H9 (cell line): ENCODE data around the gene FAM156A. TPM values are rescaled to one million over a fixed set of nuclear protein-coding genes. Genes with fewer than 3 reads are reported as not detected.
"Not testable (repeated sequence)": the region's sequence is repeated elsewhere in the genome, so short reads cannot be mapped to it uniquely, and the experiment has no call there.

Experiments used
- DNase-seq: peaks from one replicate; pipeline ENCODE4 v3.0.0-alpha.2; 2017
- H2AFZ ChIP-seq: one replicate; pipeline ENCODE4 v1.6.1; 2013; ENCODE audit warnings: mild to moderate bottlenecking, low read length, control low read depth, moderate library complexity
- H2AK5ac ChIP-seq: 2 replicates; pipeline ENCODE4 v1.6.1; 2013; ENCODE audit warnings: low read length, control low read depth, mixed read lengths; ENCODE audit not compliant: insufficient read length
- H2BK120ac ChIP-seq: one replicate; pipeline ENCODE4 v1.6.1; 2013; ENCODE audit warnings: low read depth, mild to moderate bottlenecking, low read length, control low read depth, inconsistent platforms; ENCODE audit not compliant: poor library complexity, severe bottlenecking
- H2BK12ac ChIP-seq: 2 replicates; pipeline ENCODE4 v1.6.1; 2013; ENCODE audit warnings: low read length, control low read depth, mixed read lengths, low read depth; ENCODE audit not compliant: insufficient read length
- H2BK15ac ChIP-seq: 2 replicates; pipeline ENCODE4 v1.6.1; 2013; ENCODE audit warnings: low read depth, low read length, control low read depth
- H2BK20ac ChIP-seq: one replicate; pipeline ENCODE4 v1.6.1; 2013; ENCODE audit warnings: low read depth, mild to moderate bottlenecking, low read length, control low read depth, inconsistent platforms; ENCODE audit not compliant: poor library complexity, severe bottlenecking
- H2BK5ac ChIP-seq: 2 replicates; pipeline ENCODE4 v1.6.1; 2013; ENCODE audit warnings: low read length, control low read depth, mixed read lengths; ENCODE audit not compliant: insufficient read length
- H3K14ac ChIP-seq: 2 replicates; pipeline ENCODE4 v1.6.1; 2013; ENCODE audit warnings: low read length, control low read depth; ENCODE audit not compliant: insufficient read depth
- H3K18ac ChIP-seq: 2 replicates; pipeline ENCODE4 v1.6.1; 2013; ENCODE audit warnings: low read depth, mild to moderate bottlenecking, mixed read lengths, low read length, control low read depth; ENCODE audit not compliant: insufficient read length
- H3K23ac ChIP-seq: 2 replicates; pipeline ENCODE4 v1.6.1; 2013; ENCODE audit warnings: low read length, control low read depth, mixed read lengths, low read depth; ENCODE audit not compliant: insufficient read length
- H3K23me2 ChIP-seq: 2 replicates; pipeline ENCODE4 v1.6.1; 2013; ENCODE audit warnings: low read depth, mild to moderate bottlenecking, mixed read lengths, low read length, control low read depth; ENCODE audit not compliant: insufficient read length, poor library complexity, severe bottlenecking
- H3K27ac ChIP-seq: 2 replicates; pipeline ENCODE4 v1.5.1; 2013; ENCODE audit warnings: low read length, control low read depth, mixed read lengths, low read depth; ENCODE audit not compliant: insufficient read length
- H3K27me3 ChIP-seq: 2 replicates; pipeline ENCODE4 v1.6.1; 2013; ENCODE audit warnings: low read length, control low read depth, inconsistent platforms; ENCODE audit not compliant: insufficient read depth
- H3K4ac ChIP-seq: 2 replicates; pipeline ENCODE4 v1.6.1; 2013; ENCODE audit warnings: low read depth, mild to moderate bottlenecking, control low read depth, inconsistent platforms, low read length, moderate library complexity
- H3K4me1 ChIP-seq: 2 replicates; pipeline ENCODE4 v1.6.1; 2013; ENCODE audit warnings: low read length, control low read depth, inconsistent platforms; ENCODE audit not compliant: insufficient read depth
- H3K4me2 ChIP-seq: 2 replicates; pipeline ENCODE4 v1.6.1; 2013; ENCODE audit warnings: low read length, control low read depth, mixed read lengths; ENCODE audit not compliant: insufficient read length, insufficient read depth
- H3K56ac ChIP-seq: 2 replicates; pipeline ENCODE4 v1.6.1; 2013; ENCODE audit warnings: low read depth, mild to moderate bottlenecking, mixed read lengths, low read length, control low read depth; ENCODE audit not compliant: insufficient read length
- H3K79me1 ChIP-seq: 2 replicates; pipeline ENCODE4 v1.6.1; 2013; ENCODE audit warnings: low read depth, mild to moderate bottlenecking, moderate library complexity, low read length, control low read depth, inconsistent platforms; ENCODE audit not compliant: insufficient read depth, poor library complexity, severe bottlenecking
- H3K79me2 ChIP-seq: 2 replicates; pipeline ENCODE4 v1.6.1; 2013; ENCODE audit warnings: low read length, control low read depth, inconsistent platforms; ENCODE audit not compliant: insufficient read depth
- H3K9ac ChIP-seq: 2 replicates; pipeline ENCODE4 v1.6.1; 2013; ENCODE audit warnings: low read length, control low read depth, mixed read lengths; ENCODE audit not compliant: insufficient read length; ENCODE audit errors: extremely low read depth
- H3K9me3 ChIP-seq: one replicate; pipeline ENCODE4 v1.6.1; 2013; ENCODE audit warnings: low read depth, low read length, inconsistent platforms; ENCODE audit not compliant: control insufficient read depth
- H3T11ph ChIP-seq: one replicate; pipeline ENCODE4 v1.6.1; 2013; ENCODE audit warnings: mild to moderate bottlenecking, low read length, control low read depth, inconsistent platforms
- H4K20me1 ChIP-seq: one replicate; pipeline ENCODE4 v1.6.1; 2013; ENCODE audit not compliant: control insufficient read depth, insufficient read length, insufficient read depth
- H4K5ac ChIP-seq: 2 replicates; pipeline ENCODE4 v1.6.1; 2013; ENCODE audit warnings: low read depth, mild to moderate bottlenecking, mixed read lengths, low read length, control low read depth; ENCODE audit not compliant: insufficient read length
- H4K8ac ChIP-seq: replicated peaks from 2 replicates; pipeline ENCODE4 v1.6.1; 2013; ENCODE audit warnings: low read length, control low read depth, mixed read lengths, low read depth; ENCODE audit not compliant: insufficient read length
- H4K91ac ChIP-seq: 2 replicates; pipeline ENCODE4 v1.6.1; 2013; ENCODE audit warnings: low read depth, mild to moderate bottlenecking, moderate library complexity, mixed read lengths, low read length, control low read depth; ENCODE audit not compliant: insufficient read length
- H3K27ac Mint-ChIP-seq, 3 experiments: 2 replicates in 2 of 3; 3 replicates in 1 of 3; pipeline ENCODE4 v1.8.0; 2020 to 2021; ENCODE audit warnings: mixed read lengths in 3 of 3, mild to moderate bottlenecking in 1 of 3, moderate library complexity in 1 of 3
- H3K27me3 Mint-ChIP-seq: 2 replicates; pipeline ENCODE4 v1.8.0; 2021; ENCODE audit warnings: low read depth, mild to moderate bottlenecking, moderate library complexity, mixed read lengths
- H3K36me3 Mint-ChIP-seq, 3 experiments: 2 replicates in 2 of 3; 3 replicates in 1 of 3; pipeline ENCODE4 v1.8.0; 2020 to 2021; ENCODE audit warnings: low read depth in 3 of 3, mixed read lengths in 3 of 3; ENCODE audit not compliant: insufficient read depth in 1 of 3
- H3K4me1 Mint-ChIP-seq, 2 experiments: 2 replicates each; pipeline ENCODE4 v1.8.0; 2020; ENCODE audit warnings: mixed read lengths in 2 of 2
- H3K4me3 Mint-ChIP-seq, 2 experiments: 2 replicates in 1 of 2; 3 replicates in 1 of 2; pipeline ENCODE4 v1.8.0; 2020 to 2021; ENCODE audit warnings: mild to moderate bottlenecking in 2 of 2, mixed read lengths in 2 of 2, moderate library complexity in 1 of 2
- H3K9me3 Mint-ChIP-seq, 2 experiments: 2 replicates in 1 of 2; 3 replicates in 1 of 2; pipeline ENCODE4 v1.8.0; 2020; ENCODE audit warnings: mild to moderate bottlenecking in 2 of 2, mixed read lengths in 2 of 2, moderate library complexity in 1 of 2
- CTCF ChIP-seq: fragments of 200-600 bp; sonication (generic); conservative IDR thresholded peaks from 3 replicates; pipeline ENCODE4 v1.8.0; 2021; ENCODE audit warnings: antibody characterized with exemption, mild to moderate bottlenecking
- WGBS: extraction: QIAGEN DNeasy Blood & Tissue Kit; methylation state at CpG from one replicate; pipeline ENCODE4 v1.1.7; 2013; ENCODE audit warnings: missing lambda C conversion rate, low lambda C conversion rate, mixed read lengths; ENCODE audit not compliant: insufficient read length; ENCODE audit errors: extremely low coverage; 5-methylcytosine and 5-hydroxymethylcytosine counted together
- total RNA-seq: library from RNA; stranded (reverse); gene quantifications from 2 replicates; pipeline ENCODE4 v1.2.1, GENCODE V29; 2021

The FAM156A gene
- total RNA-seq, 1 experiment from 2014 or later = 15.7 TPM

DNA sequence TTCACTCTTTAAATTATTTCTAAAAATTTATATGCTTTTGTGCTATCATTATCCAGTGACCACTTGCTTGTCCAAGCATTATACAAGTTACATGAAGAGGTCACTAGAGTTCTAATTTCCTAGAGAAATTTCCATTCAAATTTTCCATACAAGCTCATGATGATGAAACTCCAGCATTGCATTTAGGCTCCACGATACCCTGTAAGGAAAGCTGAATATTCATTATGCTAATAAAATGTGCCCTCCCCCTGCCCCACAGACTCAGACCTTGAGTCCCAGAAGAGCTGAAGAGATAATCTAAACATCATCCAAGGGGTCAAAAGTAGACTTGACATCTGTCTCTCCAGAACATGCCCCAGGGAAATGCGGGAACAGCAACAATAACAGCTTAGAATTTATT, 19.6 kb upstream of the FAM156A start:
- no peak overlapping the region for H2BK12ac ChIP-seq
- H3K27ac ChIP-seq = no peak overlapping the region
- H2BK120ac ChIP-seq = no peak overlapping the region
- no peak overlapping the region for H3T11ph ChIP-seq
- H3K23ac ChIP-seq = no peak overlapping the region
- H4K20me1 ChIP-seq = no peaks in the 10 kb centered on the region
- peaks cover 66 to 68% of the 10 kb centered on the region in 2 experiments for H3K9me3 Mint-ChIP-seq
- H3K9ac ChIP-seq = no peak overlapping the region
- no peak overlapping the region for H3K18ac ChIP-seq
- H3K4me1 Mint-ChIP-seq = peaks cover 7 to 12% of the 10 kb centered on the region in 2 experiments
- no peak for TF ChIP-seq CTCF
- no peak overlapping the region for H2BK5ac ChIP-seq
- no peak overlapping the region for H3K4ac ChIP-seq
- no peaks in the 10 kb centered on the region; the same call in 1 of the 2 replicates for H3K4me1 ChIP-seq
- H3K9me3 ChIP-seq = peaks cover 28% of the 10 kb centered on the region
- no peak overlapping the region for H3K27ac Mint-ChIP-seq
- H3K36me3 Mint-ChIP-seq = no peaks in the 10 kb centered on the region; a peak in 3 of 7 replicates
- peaks cover 2% of the 10 kb centered on the region; the same call in 1 of the 2 replicates for H3K27me3 Mint-ChIP-seq
- no peak overlapping the region for H4K91ac ChIP-seq
- no peak overlapping the region for H2AK5ac ChIP-seq
- H3K4me2 ChIP-seq = no peak overlapping the region
- H3K27me3 ChIP-seq = no peaks in the 10 kb centered on the region
- no peak for DNase-seq
- whole genome bisulfite sequencing = no CpG with 5 or more reads among the region's 2 CpGs
- H2BK20ac ChIP-seq = no peak overlapping the region
- H3K23me2 ChIP-seq = no peaks in the 10 kb centered on the region
- H4K5ac ChIP-seq = no peak overlapping the region
- no peak overlapping the region for H4K8ac ChIP-seq
- no peak overlapping the region for H2BK15ac ChIP-seq
- H3K79me1 ChIP-seq = no peaks in the 10 kb centered on the region
- no peak overlapping the region for H2AFZ ChIP-seq
- H3K4me3 Mint-ChIP-seq = no peak overlapping the region
- H3K14ac ChIP-seq = no peak overlapping the region
- no peaks in the 10 kb centered on the region for H3K79me2 ChIP-seq
- H3K56ac ChIP-seq = no peak overlapping the region

DNA sequence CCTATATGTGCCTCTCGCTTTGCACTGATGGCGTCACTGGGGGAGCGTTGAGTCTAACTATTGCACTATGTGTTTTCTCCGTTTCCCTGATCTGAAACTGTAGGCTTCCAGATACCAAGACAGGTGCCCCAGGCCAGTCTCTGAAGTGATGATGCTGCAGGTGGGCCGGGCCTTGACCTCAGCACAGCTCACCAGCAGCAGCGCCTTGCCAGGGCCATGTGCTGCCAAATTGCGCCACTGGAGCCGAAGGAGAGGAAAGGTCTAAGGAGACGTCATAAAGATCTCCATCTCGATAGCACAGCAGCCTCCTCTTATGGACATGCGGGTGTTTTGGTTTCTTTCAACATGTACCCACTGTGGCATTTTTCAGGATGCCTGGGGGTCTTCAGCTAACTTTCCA, 17.3 kb upstream of the FAM156A start:
- not testable (repeated sequence) for DNase-seq, H3K18ac ChIP-seq, H2AFZ ChIP-seq, H3K23me2 ChIP-seq, H2BK5ac ChIP-seq, H4K5ac ChIP-seq, H3K27ac ChIP-seq, H3K4me3 Mint-ChIP-seq, H2BK120ac ChIP-seq, H3K9ac ChIP-seq, H2AK5ac ChIP-seq, H3K27ac Mint-ChIP-seq, H3K14ac ChIP-seq, H3K79me1 ChIP-seq, H3K36me3 Mint-ChIP-seq, H2BK12ac ChIP-seq, H2BK20ac ChIP-seq, H3K23ac ChIP-seq, H3K79me2 ChIP-seq, H3K27me3 Mint-ChIP-seq, H4K20me1 ChIP-seq, H3K56ac ChIP-seq, H3K4me2 ChIP-seq, H3K4ac ChIP-seq, H3T11ph ChIP-seq, H2BK15ac ChIP-seq, H4K8ac ChIP-seq, H4K91ac ChIP-seq, H3K4me1 ChIP-seq, H3K4me1 Mint-ChIP-seq, H3K27me3 ChIP-seq
- peaks cover 51 to 52% of the 10 kb centered on the region in 2 experiments for H3K9me3 Mint-ChIP-seq
- peaks cover 19% of the 10 kb centered on the region for H3K9me3 ChIP-seq
- no CpG with 5 or more reads among the region's 11 CpGs for WGBS
